ENCODE measurements around the gene CLMN. TPM values are rescaled to one million over a fixed set of nuclear protein-coding genes. Genes with fewer than 3 reads are reported as not detected.

The CLMN gene
- total and polyA plus RNA-seq, 2 donors (not counting 3 experiments of a cell fraction or from before 2014, with no cell fraction given), result 0.72 to 9.6 TPM

DNA sequence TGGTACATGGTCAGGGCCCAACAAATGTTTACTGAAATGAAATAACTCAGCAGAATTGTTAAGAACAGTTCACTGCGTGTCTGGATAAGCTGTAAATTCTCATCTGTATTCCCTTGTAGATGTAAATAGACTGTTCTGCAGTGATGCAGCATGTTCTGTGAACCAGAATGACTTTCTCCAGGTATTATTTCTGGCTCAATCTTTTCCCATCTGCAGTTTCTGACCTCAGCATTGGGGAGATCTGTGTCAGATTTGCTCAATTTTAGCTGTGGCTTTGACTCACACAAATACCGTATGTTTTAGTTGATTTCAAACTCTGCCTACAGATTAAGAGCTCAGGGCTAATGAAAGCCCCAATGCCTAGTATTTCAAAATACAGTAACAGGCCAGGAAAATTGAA, 113.2 kb downstream of the CLMN start:
- Histone ChIP-seq H3K79me2 (ENCODE audit: control insufficient read depth, insufficient read depth, low read length) (no peaks in the 10 kb centered on the region), H4K20me1 (replicated peaks; ENCODE audit: control insufficient read depth, extremely low read depth, insufficient read depth, low read length) (no peaks in the 10 kb centered on the region), H3K27ac (ENCODE audit: insufficient read depth, low read depth, low read length) (no peak overlapping the region), H3K9me3 (replicated peaks; ENCODE audit: control insufficient read depth, insufficient read depth, low read length) (no peaks in the 10 kb centered on the region), H3K4me1 (ENCODE audit: control insufficient read depth, extremely low read depth, insufficient read depth, low read length) (no peaks in the 10 kb centered on the region), H2AFZ (ENCODE audit: low read depth, low read length) (no peak overlapping the region), H3K27me3 (ENCODE audit: control insufficient read depth in 2 of 2, insufficient read depth in 2 of 2, low read length in 2 of 2) (no peaks in the 10 kb centered on the region), H3K36me3 (ENCODE audit: control insufficient read depth in 2 of 2, extremely low read depth in 1 of 2, insufficient read depth in 2 of 2, low read length in 2 of 2) (no peaks in the 10 kb centered on the region), H3K4me3 (replicated peaks in 1 of 3; ENCODE audit: insufficient read depth in 1 of 3, low read depth in 1 of 3, low read length in 3 of 3) (no peak overlapping the region), H3K4me2 (ENCODE audit: insufficient read depth, low read length) (no peak overlapping the region), H3K9ac (replicated peaks; ENCODE audit: extremely low read depth, insufficient read depth, low read length) (no peak overlapping the region), H3K9me1 (replicated peaks; ENCODE audit: control insufficient read depth, extremely low read depth, insufficient read depth, low read length) (no peaks in the 10 kb centered on the region)
- intact Hi-C loops (cut with micrococcal nuclease), result no loop called here
- DNase-seq (ENCODE audit: low read depth, low spot score) (no peak), FAIRE-seq (no peak)
- ChIA-PET POLR2A (no interaction called here), CTCF (interaction anchor here (1.2 kb wide), 1 partner anchor 12 kb away, joined by 4 read pairs; no protein-coding TSS in a partner anchor)
- dilution Hi-C loops (cut with MboI; ENCODE audit: extremely low pct_ligation_motif_present, low sequenced_read_pairs), result no loop called here
- TF ChIP-seq POLR2AphosphoS5 (IDR thresholded peaks at IDR 0.05; ENCODE audit: insufficient read depth, low read depth, low read length) (no peak), MAX (IDR thresholded peaks at IDR 0.05; ENCODE audit: insufficient read depth, insufficient read length) (no peak), CTCF (IDR thresholded peaks at IDR 0.05; ENCODE audit: extremely low read depth in 1 of 2, insufficient read depth in 1 of 2, low read depth in 1 of 2, low read length in 2 of 2) (no peak), EZH2 (IDR thresholded peaks at IDR 0.05; ENCODE audit: borderline replicate concordance, low read depth, low read length, severe bottlenecking) (no peak), POLR2A (IDR thresholded peaks at IDR 0.05; ENCODE audit: low read depth, low read length) (no peak), FOS (IDR thresholded peaks at IDR 0.05; ENCODE audit: borderline replicate concordance, insufficient read depth, low read length) (no peak), JUN (IDR thresholded peaks at IDR 0.05; ENCODE audit: borderline replicate concordance, insufficient read depth, insufficient read length, low read depth) (no peak), MYC (IDR thresholded peaks at IDR 0.05; ENCODE audit: low read depth, low read length) (no peak), GATA2 (IDR thresholded peaks at IDR 0.05; ENCODE audit: insufficient read depth, insufficient read length, low read depth, low read length) (no peak)
- no TSS peak for BruUV-seq (replicated peaks)
